ENCODE results near the gene OGN.

Gene OGN

GRCh38 chr9:92342825-92343488 is 61.4 kb downstream of the OGN start:
- no peak for DNase-seq

GRCh38 chr9:92341578-92341977 is 62.8 kb downstream of the OGN start:
- no peak for DNase-seq

DNA sequence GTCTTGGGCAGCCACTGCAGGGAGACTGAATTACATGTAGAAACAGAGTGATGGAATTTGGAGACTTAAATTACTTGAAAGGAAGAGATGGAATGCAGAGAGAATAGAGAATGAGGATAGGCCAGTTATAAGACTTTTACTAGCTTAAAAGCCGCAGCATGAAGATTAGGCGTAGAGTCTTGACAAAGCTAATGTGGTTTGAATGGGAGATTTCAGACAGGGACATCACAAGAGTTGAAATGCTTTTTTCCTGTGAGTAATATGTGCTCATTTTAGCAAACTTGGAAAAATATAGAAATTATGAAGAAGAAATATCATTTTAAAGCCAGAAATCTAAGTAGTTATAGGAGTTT is 71.1 kb downstream of the OGN start:
- DNase-seq = no peak
